Heart left ventricle (tissue), 13 donors: ENCODE measurements around the gene GPD1.

ENCODE experiments used
- POLR2A ChIP-seq, 2 donors: fragments of 450-650 bp; IDR thresholded peaks; one replicate each; pipeline ENCODE4 v1.6.1; 2017; ENCODE audit warnings: antibody characterized with exemption in 2 of 2, mild to moderate bottlenecking in 2 of 2, moderate library complexity in 2 of 2
- TF ChIP-seq, protein P1 (sequence below), 12 donors: fragments of 200-600 bp; sonication (generic) in 4 of 12; IDR thresholded peaks; one replicate each; pipeline versions ENCODE4 v1.5.0 to v1.8.0; 2018 to 2022; ENCODE audit warnings: antibody characterized with exemption in 12 of 12, mild to moderate bottlenecking in 5 of 12
- donor health status: ischemic (EF 13 %, LVEDD 7.1; RV severe dilation, severe dysfunction).
- donor health status: DM: no; HTN: yes; CAD: no.
- donor health status: DM: no; HTN: no; CAD: no.
- donor health status: ischemic (EF 25% LVEDD 6.9; RV normal size, moderate dysfunction).
- donor health status: ischemic (EF 25% LVEDD 5.7; RV mildly dilated, moderate dysfunction).
- donor health status: ischemic (EF 35%, LVEDD 5.7; RV mildly dilated, moderate dysfunction).
- donor health status: nonischemic (EF 11% LVEDD 7.7; RV severe dilation, severe dysfunction).
- donor health status: DM: yes; HTN: yes; CAD: no.
- donor health status: PGD.
- donor health status: ischemic (EF 29% LVEDD 5.4; RV normal size, mild dysfunction).
- donor health status: nonischemic (EF 23%, LVEDD 6.1; RV moderate dilation, normal function).

DNA sequence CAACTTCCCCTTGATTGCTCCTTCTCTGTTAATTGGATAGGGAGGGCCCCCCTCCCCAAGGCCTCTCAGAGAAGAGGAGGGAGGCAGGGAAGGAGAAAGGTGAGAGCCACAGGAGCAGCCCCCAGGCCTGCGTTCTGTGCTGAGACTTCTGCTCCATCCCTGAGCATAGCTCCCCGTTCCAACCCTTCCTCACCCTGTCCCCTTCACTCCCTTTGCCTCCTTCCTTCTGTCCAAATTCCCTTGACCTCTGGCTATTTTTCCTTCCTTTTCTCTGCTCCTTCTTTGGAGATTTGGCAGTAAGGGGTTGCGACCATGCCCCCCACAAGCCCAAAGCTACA, 47.2 kb upstream of the GPD1 start:
- TF ChIP-seq, protein P1, sequence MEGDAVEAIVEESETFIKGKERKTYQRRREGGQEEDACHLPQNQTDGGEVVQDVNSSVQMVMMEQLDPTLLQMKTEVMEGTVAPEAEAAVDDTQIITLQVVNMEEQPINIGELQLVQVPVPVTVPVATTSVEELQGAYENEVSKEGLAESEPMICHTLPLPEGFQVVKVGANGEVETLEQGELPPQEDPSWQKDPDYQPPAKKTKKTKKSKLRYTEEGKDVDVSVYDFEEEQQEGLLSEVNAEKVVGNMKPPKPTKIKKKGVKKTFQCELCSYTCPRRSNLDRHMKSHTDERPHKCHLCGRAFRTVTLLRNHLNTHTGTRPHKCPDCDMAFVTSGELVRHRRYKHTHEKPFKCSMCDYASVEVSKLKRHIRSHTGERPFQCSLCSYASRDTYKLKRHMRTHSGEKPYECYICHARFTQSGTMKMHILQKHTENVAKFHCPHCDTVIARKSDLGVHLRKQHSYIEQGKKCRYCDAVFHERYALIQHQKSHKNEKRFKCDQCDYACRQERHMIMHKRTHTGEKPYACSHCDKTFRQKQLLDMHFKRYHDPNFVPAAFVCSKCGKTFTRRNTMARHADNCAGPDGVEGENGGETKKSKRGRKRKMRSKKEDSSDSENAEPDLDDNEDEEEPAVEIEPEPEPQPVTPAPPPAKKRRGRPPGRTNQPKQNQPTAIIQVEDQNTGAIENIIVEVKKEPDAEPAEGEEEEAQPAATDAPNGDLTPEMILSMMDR (IDR thresholded peaks at IDR 0.05) = no peak
- no peak for TF ChIP-seq POLR2A (IDR thresholded peaks at IDR 0.05)
